ENCODE data around the gene SH3BP2.

Gene SH3BP2

GRCh38 chr4:2817137-2817536 lies 24.3 kb downstream of the SH3BP2 start:
- no peak for TF ChIP-seq JUND (IDR thresholded peaks at IDR 0.05; ENCODE audit: low read depth)

GRCh38 chr4:2817701-2818350 lies 24.9 kb downstream of the SH3BP2 start:
- in situ Hi-C loops (cut with HindIII; ENCODE audit: low pct_unique_long_range_greater_than_20kb, low sequenced_read_pairs): no loop called here
- no peak for TF ChIP-seq JUND (IDR thresholded peaks at IDR 0.05; ENCODE audit: low read depth)
- peak; percentile 73 to 96 for DNase-seq (ENCODE audit: low read depth in 1 of 2, low spot score in 1 of 2)

More at GRCh38 chr4:2817137-2817536, 24.3 kb downstream of the SH3BP2 start:
- in situ Hi-C loops (cut with HindIII; ENCODE audit: low pct_unique_long_range_greater_than_20kb, low sequenced_read_pairs): no loop called here
- DNase-seq (ENCODE audit: low read depth in 1 of 2, low spot score in 1 of 2): no peak

- peak in 1 of 2 experiments; percentile 55 for DNase-seq (ENCODE audit: low read depth in 1 of 2, low spot score in 1 of 2)
- no peak for TF ChIP-seq JUND (IDR thresholded peaks at IDR 0.05; ENCODE audit: low read depth)
These were observed 25.6 kb downstream of the SH3BP2 start for GRCh38 chr4:2818351-2818939.

GRCh38 chr4:2819244-2820215 lies 26.6 kb downstream of the SH3BP2 start:
- DNase-seq (ENCODE audit: low read depth in 1 of 2, low spot score in 1 of 2): no peak
- in situ Hi-C loops (cut with HindIII; ENCODE audit: low pct_unique_long_range_greater_than_20kb, low sequenced_read_pairs): no loop called here
- no peak for TF ChIP-seq JUND (IDR thresholded peaks at IDR 0.05; ENCODE audit: low read depth)

More at GRCh38 chr4:2818351-2818939, 25.6 kb downstream of the SH3BP2 start:
- in situ Hi-C loops (cut with HindIII; ENCODE audit: low pct_unique_long_range_greater_than_20kb, low sequenced_read_pairs): no loop called here

- DNase-seq (ENCODE audit: low read depth in 1 of 2, low spot score in 1 of 2): peak; percentile 38 to 90
- in situ Hi-C loops (cut with HindIII; ENCODE audit: low pct_unique_long_range_greater_than_20kb, low sequenced_read_pairs): no loop called here
- no peak for TF ChIP-seq JUND (IDR thresholded peaks at IDR 0.05; ENCODE audit: low read depth)
These were observed 27.5 kb downstream of the SH3BP2 start for GRCh38 chr4:2820216-2820982.

GRCh38 chr4:2822461-2823300 lies 29.8 kb downstream of the SH3BP2 start:
- DNase-seq (ENCODE audit: low read depth in 1 of 2, low spot score in 1 of 2): no peak
- no peak for TF ChIP-seq JUND (IDR thresholded peaks at IDR 0.05; ENCODE audit: low read depth)
- in situ Hi-C loops (cut with HindIII; ENCODE audit: low pct_unique_long_range_greater_than_20kb, low sequenced_read_pairs): no loop called here

- no peak for TF ChIP-seq JUND (IDR thresholded peaks at IDR 0.05; ENCODE audit: low read depth)
- in situ Hi-C loops (cut with HindIII; ENCODE audit: low pct_unique_long_range_greater_than_20kb, low sequenced_read_pairs): no loop called here
These were observed 30.4 kb downstream of the SH3BP2 start for GRCh38 chr4:2823301-2823670.

GRCh38 chr4:2823671-2824328 lies 30.9 kb downstream of the SH3BP2 start:
- DNase-seq (ENCODE audit: low read depth in 1 of 2, low spot score in 1 of 2): no peak
- in situ Hi-C loops (cut with HindIII; ENCODE audit: low pct_unique_long_range_greater_than_20kb, low sequenced_read_pairs): no loop called here
- no peak for TF ChIP-seq JUND (IDR thresholded peaks at IDR 0.05; ENCODE audit: low read depth)

More at GRCh38 chr4:2823301-2823670, 30.4 kb downstream of the SH3BP2 start:
- no peak for DNase-seq (ENCODE audit: low read depth in 1 of 2, low spot score in 1 of 2)

GRCh38 chr4:2824329-2824835 lies 31.5 kb downstream of the SH3BP2 start:
- in situ Hi-C loops (cut with HindIII; ENCODE audit: low pct_unique_long_range_greater_than_20kb, low sequenced_read_pairs): no loop called here
- no peak for TF ChIP-seq JUND (IDR thresholded peaks at IDR 0.05; ENCODE audit: low read depth)
- no peak for DNase-seq (ENCODE audit: low read depth in 1 of 2, low spot score in 1 of 2)

GRCh38 chr4:2824836-2825381 lies 32.0 kb downstream of the SH3BP2 start:
- no peak for TF ChIP-seq JUND (IDR thresholded peaks at IDR 0.05; ENCODE audit: low read depth)
- in situ Hi-C loops (cut with HindIII; ENCODE audit: low pct_unique_long_range_greater_than_20kb, low sequenced_read_pairs): no loop called here
- no peak for DNase-seq (ENCODE audit: low read depth in 1 of 2, low spot score in 1 of 2)

All from T47D (cell line).